Left colon (tissue), 2 donors: ENCODE measurements around the gene PRPS1. TPM values are rescaled to one million over a fixed set of nuclear protein-coding genes. Genes with fewer than 3 reads are reported as not detected.
"Not testable (repeated sequence)": the region's sequence is repeated elsewhere in the genome, so short reads cannot be mapped to it uniquely, and the experiment has no call there.

Source experiments
- ATAC-seq: fragments of 200-7000 bp; cut with Tn5 transposase; one replicate; pipeline ENCODE4 v1.9.1; 2020; ENCODE audit warnings: mild to moderate bottlenecking, moderate library complexity
- DNase-seq, 2 donors: peaks; one replicate each; pipeline ENCODE4 v3.0.0-alpha.2; 2020
- intact Hi-C, 2 donors: fragments of 100-400 bp; cut with DNase I in 1 of 2; cut with micrococcal nuclease in 1 of 2; formaldehyde crosslinking; loops; one replicate each; pipeline versions ENCODE4 v1.11.2 to v1.14.0; 2022; cut with DNase I, micrococcal nuclease
- total RNA-seq, 2 donors: library from RNA; stranded (reverse); fragmentation: NEBNext Ultra II Directional; extraction: Animal tissue kit (Norgen Biotek cat#: 25700); gene quantifications; one replicate each; pipeline ENCODE4 v1.2.1, GENCODE V29; 2021
- donor health status: DM: no; HTN: no; CAD: no.
- donor health status: DM: yes; HTN: yes; CAD: no.

Gene PRPS1
- total RNA-seq, 2 donors from 2014 or later: 8.1 to 9.4 TPM

- ATAC-seq (peak; percentile 19), DNase-seq (no peak)
- intact Hi-C loops: no loop called here
These were observed 41.7 kb downstream of the PRPS1 start for GRCh38 chrX:107669885-107670628.

GRCh38 chrX:107671256-107671655, 42.9 kb downstream of the PRPS1 start:
- ATAC-seq, DNase-seq, intact Hi-C loops: not testable (repeated sequence)

- DNase-seq: peak; percentile 81 to 91
- intact Hi-C loops: no loop called here
- peak; percentile 77 for ATAC-seq
These were observed 44.7 kb downstream of the PRPS1 start for GRCh38 chrX:107672955-107673378.

GRCh38 chrX:107673431-107673830, 45.1 kb downstream of the PRPS1 start:
- intact Hi-C loops: no loop called here
- DNase-seq: no peak
- ATAC-seq: no peak

- intact Hi-C loops: no loop called here
- peak; percentile 35 for ATAC-seq
- peak; percentile 73 to 92 for DNase-seq
These were observed 45.7 kb downstream of the PRPS1 start for GRCh38 chrX:107673933-107674479.

GRCh38 chrX:107674480-107675364, 46.4 kb downstream of the PRPS1 start:
- intact Hi-C loops: no loop called here
- ATAC-seq (no peak), DNase-seq (peak; percentile 34 to 73)

GRCh38 chrX:107675365-107675654, 47.0 kb downstream of the PRPS1 start:
- DNase-seq (no peak), ATAC-seq (no peak)
- intact Hi-C loops: no loop called here

- DNase-seq (no peak), ATAC-seq (no peak)
- intact Hi-C loops: no loop called here
These were observed 47.7 kb downstream of the PRPS1 start for GRCh38 chrX:107675823-107676555.

GRCh38 chrX:107676559-107677378, 48.5 kb downstream of the PRPS1 start:
- DNase-seq (peak; percentile 78 to 90), ATAC-seq (peak; percentile 77)
- intact Hi-C loops: no loop called here

- intact Hi-C loops: no loop called here
- no peak for DNase-seq
- ATAC-seq: no peak
These were observed 49.2 kb downstream of the PRPS1 start for GRCh38 chrX:107677501-107677901.

GRCh38 chrX:107677909-107678308, 49.6 kb downstream of the PRPS1 start:
- no peak for ATAC-seq
- intact Hi-C loops: no loop called here

GRCh38 chrX:107678957-107679740, 50.8 kb downstream of the PRPS1 start:
- peak; percentile 67 to 76 for DNase-seq
- ATAC-seq: no peak
- intact Hi-C loops: no loop called here

More at GRCh38 chrX:107677909-107678308, 49.6 kb downstream of the PRPS1 start:
- DNase-seq: no peak

GRCh38 chrX:107682256-107682655, 53.9 kb downstream of the PRPS1 start:
- intact Hi-C loops: no loop called here
- ATAC-seq: peak; percentile 46
- no peak for DNase-seq

- DNase-seq (no peak), ATAC-seq (peak; percentile 5)
- intact Hi-C loops: no loop called here
These were observed 55.0 kb downstream of the PRPS1 start for GRCh38 chrX:107683124-107683895.

GRCh38 chrX:107683931-107684330, 55.6 kb downstream of the PRPS1 start:
- DNase-seq (no peak), ATAC-seq (no peak)
- intact Hi-C loops: no loop called here

GRCh38 chrX:107684956-107685385, 56.7 kb downstream of the PRPS1 start:
- intact Hi-C loops: no loop called here
- ATAC-seq (peak; percentile 95), DNase-seq (peak; percentile 63 to 86)

GRCh38 chrX:107685586-107685985, 57.3 kb downstream of the PRPS1 start:
- intact Hi-C loops, ATAC-seq, DNase-seq: not testable (repeated sequence)
